HG03025 (cell line): ENCODE results near the gene OR10J1.
"Not testable (repeated sequence)": the region's sequence is repeated elsewhere in the genome, so short reads cannot be mapped to it uniquely, and the experiment has no call there.

Source experiments
- ATAC-seq: cut with Tn5 transposase; IDR thresholded peaks from one replicate; pipeline ENCODE4 v1.9.1; 2021; ENCODE audit warnings: mild to moderate bottlenecking, moderate library complexity; ENCODE audit not compliant: unreplicated experiment, low FRiP score

OR10J1 gene

DNA sequence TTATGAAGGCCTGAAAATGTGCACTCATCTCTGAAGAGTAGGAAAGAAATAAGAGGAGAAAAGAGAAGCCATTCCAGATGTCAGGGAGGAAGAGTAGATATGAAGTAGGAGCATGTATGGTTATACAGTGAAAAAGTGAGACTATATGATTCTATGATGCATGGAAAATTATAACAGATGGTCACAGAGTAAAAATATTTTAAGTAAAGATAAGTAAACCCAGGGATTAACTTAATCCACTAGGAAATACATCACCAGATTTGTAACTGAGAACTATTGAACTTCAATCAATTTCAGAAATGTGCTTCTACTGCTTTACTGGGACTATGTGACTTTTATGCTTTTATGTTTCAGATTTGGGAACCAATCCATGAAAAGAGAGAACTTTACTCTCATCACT, at the start of gene OR10J1:
Gene OR10J1, plus strand, starts transcription at position 301 of the 400 bp plus-strand sequence. Its CDS starts 70 bp downstream, at position 371.
- no peak for ATAC-seq

DNA sequence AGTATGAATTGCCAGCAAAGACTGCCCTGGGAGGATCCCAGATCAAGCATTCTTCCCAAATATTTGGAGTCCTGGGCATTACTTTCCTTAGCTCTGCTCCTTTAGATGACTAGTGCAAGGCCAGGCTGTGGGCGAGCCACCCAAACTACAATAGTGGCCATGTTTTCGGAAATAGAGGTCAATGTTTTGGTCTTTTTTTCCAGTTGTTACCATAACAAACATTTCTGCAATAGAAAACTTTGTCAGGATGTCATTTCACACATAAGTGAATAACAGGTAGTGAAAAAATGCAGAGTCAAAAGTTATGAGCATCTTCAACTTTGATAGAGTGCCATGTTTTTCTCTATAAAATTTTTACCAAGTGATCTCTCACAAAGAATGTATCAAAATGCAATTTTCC, 32.7 kb upstream of the OR10J1 start:
- ATAC-seq = no peak

- ATAC-seq = no peak
These were observed 30.6 kb upstream of the OR10J1 start for GRCh38 chr1:159408862-159409400.

DNA sequence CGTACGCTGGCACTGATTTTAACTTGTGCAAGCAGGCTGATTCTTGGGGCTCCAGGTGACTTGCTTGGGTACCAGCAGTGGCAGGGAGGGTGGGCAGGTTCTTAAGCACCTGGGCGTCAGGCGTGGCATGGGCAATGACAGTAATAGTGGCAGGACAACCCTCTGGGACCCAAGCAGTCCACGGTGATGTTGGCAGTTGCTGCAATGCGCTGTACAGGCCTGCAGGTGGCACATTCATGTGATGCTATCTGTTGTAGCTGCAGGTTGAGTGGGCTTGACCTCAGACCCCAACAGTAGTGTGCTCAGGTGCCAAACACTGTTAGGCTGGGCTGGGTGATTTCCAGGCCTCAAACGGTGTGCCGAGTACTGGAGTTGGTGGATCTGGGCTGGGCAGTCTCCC, 17.7 kb upstream of the OR10J1 start:
- no peak for ATAC-seq

GRCh38 chr1:159428536-159428935, 11.0 kb upstream of the OR10J1 start:
- no peak for ATAC-seq

- no peak for ATAC-seq
These were observed 10.3 kb upstream of the OR10J1 start for GRCh38 chr1:159429074-159429861.

DNA sequence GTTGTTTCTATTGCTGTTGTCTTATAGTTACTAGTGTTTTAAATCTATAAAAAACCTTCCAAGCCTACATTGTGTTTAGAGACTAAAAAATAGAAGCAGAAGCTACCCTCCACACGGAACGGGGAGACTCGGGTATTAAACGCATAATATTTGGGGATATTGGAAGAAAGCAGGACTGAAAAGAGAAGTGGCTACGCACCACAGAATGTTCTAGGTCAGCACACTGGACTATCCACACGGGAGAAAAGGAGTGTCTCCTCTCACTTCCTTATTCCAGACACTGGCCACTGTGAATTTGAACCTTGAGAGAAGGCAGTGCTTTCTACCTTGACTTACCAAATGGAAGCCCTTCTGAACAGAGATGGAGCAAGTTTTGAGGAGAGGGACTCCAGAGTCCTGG, 8.5 kb upstream of the OR10J1 start:
- no peak for ATAC-seq

DNA sequence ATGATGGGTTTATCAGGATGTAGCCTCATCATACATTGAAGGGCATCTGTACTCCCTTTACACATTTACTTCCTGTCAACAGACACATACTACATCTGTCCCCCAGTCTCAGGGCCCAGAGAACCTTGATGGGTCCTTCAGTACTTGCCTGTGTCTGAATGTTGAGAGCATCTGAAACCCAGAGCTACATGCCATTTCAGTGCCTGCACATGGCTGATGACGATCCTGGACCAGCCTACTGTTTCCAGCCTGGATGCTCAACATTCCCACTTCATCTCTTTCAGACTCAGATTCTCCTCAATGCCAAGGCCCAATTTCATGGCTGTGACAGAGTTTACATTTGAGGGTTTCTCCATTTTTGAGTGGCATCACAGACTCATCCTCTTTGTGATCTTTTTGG, 7.6 kb upstream of the OR10J1 start, which contains the start of gene OR10J4:
Gene OR10J4, plus strand, starts transcription at position 301 of the 400 bp plus-strand sequence.
- ATAC-seq = no peak

GRCh38 chr1:159436469-159436868, 3.1 kb upstream of the OR10J1 start:
- no peak for ATAC-seq

- ATAC-seq = no peak
These were observed 1.8 kb downstream of the OR10J1 start for GRCh38 chr1:159441360-159441759.

- no peak for ATAC-seq
These were observed 2.9 kb downstream of the OR10J1 start for GRCh38 chr1:159442428-159442827.

DNA sequence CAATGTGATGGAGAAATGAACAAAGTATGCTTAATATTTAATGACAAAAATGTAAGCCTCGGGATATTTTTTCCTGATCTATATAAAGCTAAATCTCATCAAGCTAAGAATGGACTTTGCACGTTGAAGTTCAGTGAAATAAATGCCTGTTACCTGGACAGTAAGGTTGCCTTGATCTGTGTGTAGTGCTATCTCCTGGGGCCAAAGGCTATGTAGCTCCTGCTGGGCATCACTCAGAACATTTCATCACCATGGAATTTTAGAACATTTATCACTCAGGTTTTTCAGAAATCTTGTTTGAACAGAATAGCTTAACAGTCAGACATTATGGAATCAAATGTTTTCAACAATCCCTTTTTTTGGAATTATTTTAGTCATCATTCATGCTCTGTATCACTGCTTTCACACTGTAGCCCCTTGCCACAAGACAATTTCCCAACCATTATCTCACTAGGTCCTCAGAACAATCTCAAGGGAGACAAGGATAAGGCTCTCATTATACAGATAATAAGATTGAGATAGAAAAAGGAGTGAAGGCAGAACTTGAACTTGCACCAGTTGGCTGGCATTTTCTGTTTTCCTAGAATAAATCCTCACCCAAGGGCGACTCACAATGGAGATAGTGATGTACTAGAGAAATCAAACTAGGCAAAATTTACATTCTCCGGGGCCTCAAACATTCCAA, 3.7 kb downstream of the OR10J1 start:
- ATAC-seq = no peak

GRCh38 chr1:159444511-159444910, 5.0 kb downstream of the OR10J1 start:
- ATAC-seq = no peak

DNA sequence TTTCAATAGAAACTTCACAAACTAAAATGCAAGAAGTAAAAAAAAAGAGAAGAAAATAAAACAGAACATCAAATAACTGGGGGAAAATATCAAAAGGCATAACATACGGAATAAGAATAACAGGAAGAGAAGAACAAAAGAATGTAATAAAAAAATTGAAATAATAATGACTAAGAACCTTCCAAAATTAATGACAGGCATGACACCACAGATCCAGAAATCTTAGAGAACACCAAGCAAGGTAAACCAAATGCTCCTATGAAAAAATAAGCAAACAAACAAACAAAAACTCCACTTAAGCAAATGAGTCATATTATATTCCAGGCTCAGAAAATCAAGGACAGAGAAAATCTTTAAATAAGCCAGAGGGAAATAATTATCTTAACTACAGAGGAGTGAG, 8.7 kb downstream of the OR10J1 start:
- no peak for ATAC-seq

GRCh38 chr1:159449605-159450004, 10.1 kb downstream of the OR10J1 start:
- not testable (repeated sequence) for ATAC-seq

DNA sequence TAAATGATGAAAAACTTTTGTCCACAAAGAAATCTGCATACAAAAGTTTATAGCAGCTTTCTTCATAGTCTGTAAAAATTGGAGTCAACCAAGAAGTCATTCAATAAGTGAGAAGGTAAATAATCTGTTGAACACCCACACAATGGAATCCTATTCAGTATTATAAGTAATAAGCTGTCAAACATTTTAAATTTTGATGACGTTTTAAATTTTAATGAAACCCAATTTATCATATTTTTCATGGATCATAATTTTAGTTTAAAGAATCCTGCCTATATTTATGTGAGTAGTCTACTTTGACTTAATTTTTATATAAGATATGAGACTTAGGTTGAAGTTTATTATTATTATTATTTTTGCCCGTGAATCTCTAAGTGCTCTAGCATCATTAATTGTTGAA, 20.0 kb downstream of the OR10J1 start:
- no peak for ATAC-seq

- no peak for ATAC-seq
These were observed 25.7 kb downstream of the OR10J1 start for GRCh38 chr1:159465191-159465603.

DNA sequence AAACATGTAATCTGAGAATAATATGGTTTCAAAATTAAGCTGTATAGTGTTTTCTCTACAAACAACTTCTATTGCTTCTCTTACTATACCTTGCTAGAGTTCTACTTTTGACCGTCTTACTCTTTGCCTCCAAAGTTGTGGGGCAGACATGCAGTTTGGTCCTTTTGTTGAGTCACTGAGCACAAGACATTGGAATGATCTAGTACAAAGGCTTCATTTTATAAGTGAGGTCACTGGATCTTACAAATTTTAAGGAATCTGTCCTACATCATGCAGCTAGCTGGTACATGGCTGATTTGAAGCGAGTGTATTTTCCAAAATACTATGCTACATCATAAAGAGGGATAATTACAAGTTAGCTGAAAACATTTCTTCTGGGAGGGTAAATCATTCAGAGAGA, 28.8 kb downstream of the OR10J1 start:
- no peak for ATAC-seq

DNA sequence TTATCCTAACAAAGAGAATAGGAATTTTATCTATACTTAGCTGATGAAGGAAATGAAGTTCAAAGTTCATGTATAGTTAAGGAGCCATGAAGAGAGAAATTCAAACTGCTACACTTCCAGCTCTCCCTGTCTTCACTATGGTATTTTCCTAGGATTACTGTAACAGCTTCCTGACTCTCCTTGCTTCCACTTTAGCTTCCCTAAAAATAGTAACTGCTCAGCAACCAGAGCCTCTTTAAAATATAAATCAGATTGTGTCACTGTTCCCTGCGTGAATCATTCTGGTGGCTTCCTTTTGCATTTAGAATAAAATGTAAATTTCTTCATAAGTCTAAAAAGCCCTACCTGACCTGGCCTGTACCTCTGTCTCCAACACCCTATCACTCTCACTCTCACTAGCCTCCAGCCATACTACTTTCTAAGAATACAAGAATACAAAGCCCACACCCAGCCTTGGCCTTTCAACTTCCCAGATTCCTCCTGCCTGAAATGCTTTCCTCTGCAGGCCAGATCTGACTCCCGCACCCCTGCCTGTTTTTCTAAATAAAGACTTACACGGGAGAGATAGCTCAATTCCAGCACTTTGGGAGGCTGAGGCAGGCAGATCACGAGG, 30.5 kb downstream of the OR10J1 start:
- ATAC-seq = no peak

GRCh38 chr1:159473335-159473734, 33.8 kb downstream of the OR10J1 start:
- no peak for ATAC-seq

DNA sequence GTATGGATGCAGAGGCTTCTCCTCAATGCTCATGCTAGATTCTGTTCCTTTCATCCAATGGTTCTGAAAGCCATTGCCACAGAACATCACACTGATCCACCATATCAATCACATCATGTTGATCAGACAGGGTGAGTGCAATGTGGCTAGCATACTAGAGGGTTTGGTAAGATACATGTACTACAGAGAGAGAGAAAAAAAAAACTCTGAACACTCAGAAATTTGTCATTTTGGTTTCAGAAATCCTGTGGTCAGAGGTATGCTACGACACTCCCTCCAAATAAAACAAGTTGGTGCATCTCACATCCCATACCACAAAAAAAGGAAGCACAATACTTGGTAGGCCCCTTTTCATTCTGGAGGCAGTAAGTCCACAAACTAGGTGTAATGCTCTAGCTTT, 35.4 kb downstream of the OR10J1 start:
- ATAC-seq = no peak
